Retina (tissue), 1 donor: ENCODE data around the gene SNX14.

Experiments
- DNase-seq: peaks from one replicate; pipeline ENCODE4 v3.0.0-alpha.2; 2016

SNX14 gene

DNA sequence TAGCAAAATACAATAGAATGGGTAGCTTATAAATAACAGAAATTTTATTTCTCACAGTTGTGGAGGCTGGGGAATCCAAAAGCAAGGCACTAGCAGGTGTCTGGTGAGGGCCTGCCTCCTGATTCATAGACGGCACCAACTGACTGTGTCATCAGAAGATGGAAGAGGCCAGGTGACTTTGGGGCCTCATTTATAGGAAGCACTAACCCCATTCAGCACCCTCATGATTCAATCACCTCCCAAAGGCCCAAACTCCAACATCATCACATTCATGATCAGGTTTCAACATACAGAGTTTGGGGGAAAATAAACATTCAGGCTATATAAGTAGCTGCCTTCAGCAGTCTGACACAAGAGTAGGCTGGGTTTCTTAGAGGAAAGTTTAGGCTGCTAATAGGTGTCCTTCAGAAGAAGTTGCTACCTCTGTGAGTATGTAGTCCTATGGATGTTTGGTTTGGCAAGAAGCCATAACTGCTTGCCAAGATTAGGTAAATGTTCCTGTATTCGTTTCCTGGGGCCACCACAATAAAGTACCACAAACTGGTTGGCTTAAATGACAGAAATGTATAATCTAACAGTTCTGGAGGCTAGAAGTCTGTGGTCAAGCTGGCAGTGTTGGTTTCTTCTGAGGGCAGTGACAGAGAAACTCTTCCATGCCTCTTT lies 94.9 kb downstream of the SNX14 start:
- no peak for DNase-seq

DNA sequence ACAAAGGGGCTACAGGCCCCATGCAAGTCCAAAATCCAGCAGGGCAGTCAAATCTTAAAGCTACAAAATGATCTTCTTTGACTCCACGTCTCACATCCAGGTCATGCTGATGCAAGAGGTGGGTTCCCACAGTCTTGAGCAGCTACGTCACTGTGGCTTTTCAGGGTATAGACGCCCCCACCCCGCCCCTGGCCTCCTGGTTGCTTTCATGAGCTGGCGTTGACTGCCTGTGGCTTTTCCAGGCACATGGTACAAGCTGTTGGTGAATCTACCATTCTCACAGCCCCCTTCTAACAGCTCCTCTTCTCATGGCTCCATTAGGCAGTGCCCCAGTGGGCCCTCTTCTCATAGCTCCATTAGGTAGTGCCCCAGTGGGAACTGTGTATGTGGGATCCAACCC lies 96.8 kb downstream of the SNX14 start:
- DNase-seq, result no peak

DNA sequence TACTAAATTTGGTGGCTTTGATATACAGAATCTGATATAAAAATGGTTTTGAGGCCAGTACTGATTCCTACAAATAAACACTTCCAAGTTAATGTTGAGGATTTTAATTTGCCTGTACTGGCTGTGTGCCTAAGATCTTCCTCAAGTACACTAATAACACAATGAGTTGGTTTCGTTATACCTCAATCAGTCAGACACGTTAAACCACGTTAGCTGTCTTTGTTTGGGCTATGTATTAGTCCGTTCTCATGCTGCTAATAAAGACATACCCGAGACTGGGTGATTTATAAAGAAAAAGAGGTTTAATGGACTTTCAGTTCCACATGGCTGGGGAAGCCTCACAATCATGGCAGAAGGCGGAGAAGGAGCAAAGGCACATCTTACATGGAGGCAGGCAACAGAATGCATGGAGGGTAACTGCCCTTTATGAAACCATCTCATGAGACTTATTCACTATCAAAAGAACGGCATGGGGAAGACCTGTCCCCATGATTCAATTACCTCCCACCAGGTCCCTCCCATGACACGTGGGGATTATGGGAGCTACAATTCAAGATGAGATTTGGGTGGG lies 97.6 kb downstream of the SNX14 start:
- DNase-seq, result no peak

DNA sequence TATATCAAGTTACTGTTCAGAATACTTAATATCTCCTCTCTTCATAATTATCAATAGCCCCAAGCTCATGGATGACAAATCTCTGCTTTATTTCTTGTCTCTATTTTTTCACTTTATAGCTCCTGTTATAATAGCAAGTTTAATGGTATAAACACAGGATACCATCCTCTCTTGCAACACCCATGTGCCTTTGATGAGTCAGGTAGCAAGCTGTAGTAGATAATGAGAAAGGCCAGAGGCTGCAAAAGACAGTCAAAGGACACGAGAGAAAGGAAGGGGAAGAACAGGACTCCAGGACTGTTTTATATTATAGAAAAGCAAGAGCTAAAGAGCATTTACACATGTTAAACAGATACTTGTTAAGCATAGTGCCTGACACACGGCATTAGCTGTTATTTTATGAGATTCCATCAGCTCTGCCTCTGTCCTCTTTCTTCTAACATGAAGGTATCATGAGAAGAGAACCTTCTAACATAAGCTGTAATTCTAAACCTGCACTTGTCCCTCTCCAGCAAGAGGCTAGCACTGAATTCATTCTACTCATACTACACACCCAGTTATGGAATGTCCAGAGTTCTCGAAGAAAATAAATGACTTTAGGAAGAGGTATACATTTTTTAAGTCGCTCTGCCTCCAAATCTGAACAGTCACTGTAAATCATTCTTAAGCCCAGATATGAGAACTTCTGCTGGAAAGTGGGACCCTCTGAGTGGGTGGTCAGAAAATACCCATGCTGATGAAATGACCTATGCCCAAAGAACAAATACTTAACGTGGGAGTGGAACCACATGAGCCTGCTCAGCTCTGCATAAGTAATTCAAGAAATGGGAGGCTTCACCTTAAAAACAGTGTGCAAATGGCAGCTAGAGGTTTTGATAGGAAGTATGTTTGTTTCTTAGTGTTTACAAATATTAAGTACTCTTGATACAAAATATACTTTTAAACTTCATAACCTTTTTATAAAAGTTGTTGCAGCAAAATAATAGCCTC lies 98.8 kb downstream of the SNX14 start:
- no peak for DNase-seq

GRCh38 chr6:85493389-85493788 lies 100.3 kb downstream of the SNX14 start:
- DNase-seq, result no peak

DNA sequence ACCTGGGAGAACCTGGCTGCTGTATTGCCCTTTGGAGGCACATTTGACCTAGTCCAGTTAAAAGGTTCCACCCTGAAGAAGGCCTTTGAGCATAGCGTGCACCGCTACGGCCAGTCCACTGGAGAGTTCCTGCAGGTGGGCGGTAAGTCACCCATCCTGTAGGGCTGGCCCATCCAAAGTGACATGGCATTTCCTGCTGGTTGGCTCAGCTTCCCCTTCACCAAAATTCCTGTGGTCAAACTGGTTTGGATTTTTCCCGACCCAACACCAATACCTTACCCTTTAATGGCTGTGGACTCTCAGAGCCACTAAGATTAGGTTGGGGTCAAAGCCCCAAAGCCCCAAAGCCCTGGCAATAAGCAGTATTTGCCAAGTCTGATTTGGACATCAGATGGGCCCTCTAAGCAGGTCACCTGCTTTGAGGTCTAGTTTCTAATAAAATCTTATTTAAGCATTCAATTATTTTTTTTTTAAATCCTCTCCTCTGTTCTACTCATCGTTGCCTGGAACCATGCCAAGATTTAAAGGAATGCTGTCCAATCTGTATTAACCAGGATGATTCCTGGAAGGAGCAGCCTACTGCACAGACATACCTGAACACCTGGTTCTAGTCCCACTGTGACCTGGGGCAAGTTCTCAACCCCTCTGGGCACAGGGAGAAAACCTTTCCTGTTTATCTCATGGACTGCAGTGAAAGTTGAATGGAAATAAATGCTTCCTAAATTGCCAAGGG lies 103.0 kb downstream of the SNX14 start:
- DNase-seq, result no peak

- DNase-seq, result no peak
Observed at GRCh38 chr6:85484948-85485347, 108.7 kb downstream of the SNX14 start.

DNA sequence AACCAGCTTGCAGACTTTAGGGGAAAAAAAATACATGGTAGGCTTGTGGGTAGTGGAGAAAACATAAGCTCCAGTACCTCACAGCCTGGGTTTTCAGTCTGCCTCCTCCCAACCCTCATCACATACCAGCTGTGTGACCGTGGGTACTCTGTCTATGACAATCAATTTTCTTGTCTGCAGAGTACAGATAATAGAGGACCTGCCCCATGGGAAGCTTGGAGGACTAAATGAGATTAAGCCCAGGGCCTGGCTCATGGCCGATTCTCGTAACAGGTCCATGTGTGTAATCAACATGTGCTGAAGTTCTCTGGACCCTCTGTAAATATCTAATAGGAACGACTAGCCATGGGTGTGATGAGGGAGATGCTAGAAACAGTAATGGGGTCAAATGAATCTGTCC lies 109.8 kb downstream of the SNX14 start:
- no peak for DNase-seq

DNA sequence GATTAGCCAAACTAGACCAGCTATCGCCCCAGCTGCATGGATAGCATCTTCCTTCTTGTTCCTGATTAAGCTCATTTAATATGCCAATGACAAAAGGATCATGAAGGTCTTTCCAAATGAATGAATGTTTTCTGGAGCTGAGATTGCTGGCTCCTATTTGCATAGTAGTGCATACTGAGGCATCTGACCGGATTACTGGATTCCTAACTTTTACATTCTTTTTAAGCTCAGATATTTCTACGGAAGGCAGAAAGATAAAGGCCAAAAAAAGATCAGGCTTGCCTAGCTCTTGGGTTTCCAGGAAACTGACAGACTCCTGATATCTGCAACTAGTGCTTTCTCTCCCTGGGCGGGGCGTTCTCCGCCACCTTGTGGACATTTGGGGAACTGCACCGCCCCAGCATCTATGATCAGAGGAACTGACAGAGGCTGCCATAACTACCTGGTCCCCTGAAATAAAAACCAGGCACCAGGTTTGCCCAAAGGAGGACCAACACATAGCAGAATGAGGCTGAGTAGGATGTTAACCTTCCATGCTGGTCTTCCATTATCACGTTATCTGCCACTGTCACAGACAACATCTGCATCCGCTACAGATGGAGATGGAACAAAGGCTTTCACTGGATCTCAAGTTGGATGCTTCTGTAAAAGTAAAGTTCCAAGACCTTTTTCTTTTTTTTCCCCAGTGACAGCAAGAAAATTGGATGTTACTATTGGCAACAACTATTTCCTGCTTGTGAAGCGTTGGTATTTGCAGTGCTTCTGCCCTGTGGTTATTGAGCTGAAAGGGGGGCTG lies 110.6 kb downstream of the SNX14 start:
- peak; percentile 69 for DNase-seq

DNA sequence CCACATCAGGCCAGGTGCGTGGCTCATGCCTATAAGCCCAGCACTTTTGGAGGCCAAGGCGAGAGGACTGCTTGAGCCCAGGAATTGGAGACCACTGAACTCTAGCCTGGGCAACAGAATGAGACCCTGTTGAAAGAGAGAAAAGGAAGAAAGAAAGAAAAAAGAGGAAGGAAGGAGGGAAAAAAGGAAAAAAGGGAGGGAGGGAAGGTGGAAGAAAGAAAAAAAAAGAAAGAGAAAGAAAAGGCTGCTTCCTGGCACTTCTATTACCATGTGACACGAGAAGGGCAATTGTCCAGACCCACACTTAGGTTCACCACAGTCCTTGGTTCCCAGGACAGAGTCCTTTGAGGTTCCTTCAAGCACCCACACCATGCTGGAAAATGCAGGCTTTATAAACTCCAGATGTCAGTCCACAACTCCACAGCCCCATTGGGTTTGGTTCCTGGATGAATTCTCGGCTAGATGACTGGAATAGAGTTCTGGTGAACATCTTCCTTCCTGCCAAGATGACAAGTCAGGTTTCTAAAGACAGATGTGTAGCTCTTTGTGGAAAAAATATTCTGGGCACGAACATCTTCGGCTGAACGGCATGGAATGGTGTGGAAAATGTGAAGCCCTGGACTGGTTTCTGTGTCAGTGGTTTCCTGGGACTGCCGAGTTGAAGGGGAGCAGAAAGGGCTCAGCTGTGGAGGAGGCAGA lies 111.3 kb downstream of the SNX14 start:
- DNase-seq, result no peak

DNA sequence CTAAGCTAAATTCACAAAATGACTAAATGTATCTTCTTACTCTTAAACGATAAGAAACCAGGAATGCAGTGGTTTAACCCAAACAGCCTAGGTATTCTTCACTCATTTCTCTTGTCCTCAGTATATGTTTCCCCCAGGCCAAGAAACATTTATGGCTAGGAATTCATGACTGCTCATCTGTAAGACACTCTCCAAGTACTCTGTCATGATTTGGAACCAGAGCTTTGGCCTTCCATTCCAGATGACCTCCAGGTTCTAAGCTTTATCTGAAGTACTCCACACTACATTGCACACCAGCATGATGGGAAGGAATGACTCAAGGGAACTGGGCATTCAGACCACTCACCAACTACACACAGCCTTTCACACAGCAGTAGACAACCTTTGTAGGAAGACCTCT lies 114.5 kb downstream of the SNX14 start:
- DNase-seq, result no peak

GRCh38 chr6:85476532-85476931 lies 117.1 kb downstream of the SNX14 start:
- DNase-seq, result no peak

- no peak for DNase-seq
Observed at GRCh38 chr6:85473748-85474147, 119.9 kb downstream of the SNX14 start.

DNA sequence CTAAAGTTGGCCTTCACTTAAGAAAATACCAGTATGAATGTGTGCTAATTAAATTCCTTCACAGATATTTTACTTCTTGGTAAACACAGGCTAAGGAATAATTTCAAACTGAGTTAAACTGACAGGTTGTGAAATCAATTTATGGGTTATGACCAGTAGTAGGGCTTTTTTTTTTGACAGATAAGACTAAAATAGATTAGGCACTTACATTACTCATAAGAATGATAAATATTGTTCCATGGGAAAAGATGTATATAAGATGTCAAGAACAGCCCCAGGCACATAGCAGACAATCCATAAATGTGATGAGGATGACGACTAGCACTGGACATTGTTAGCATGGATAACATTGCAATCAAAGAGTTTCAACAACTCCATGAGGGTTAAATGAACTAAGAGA lies 120.9 kb downstream of the SNX14 start:
- DNase-seq, result no peak

DNA sequence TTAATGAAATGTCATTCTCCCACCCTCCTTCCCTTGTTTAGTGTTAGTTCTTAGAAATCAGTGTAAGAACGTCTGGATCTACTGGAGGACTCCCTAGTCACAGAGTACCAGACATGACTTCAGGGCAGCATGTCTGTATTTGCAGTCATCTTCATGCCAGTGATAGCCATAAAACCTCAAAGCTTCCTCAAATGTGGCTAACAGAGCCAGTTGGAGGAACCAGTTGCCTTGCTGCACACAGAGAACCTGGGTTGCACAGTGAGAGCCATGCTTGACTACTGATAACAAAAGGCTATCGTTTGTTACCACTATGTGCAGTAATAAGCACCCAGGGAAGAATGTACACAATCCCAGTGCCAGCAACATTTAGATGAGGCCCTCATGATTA lies 123.6 kb downstream of the SNX14 start:
- DNase-seq, result no peak

DNA sequence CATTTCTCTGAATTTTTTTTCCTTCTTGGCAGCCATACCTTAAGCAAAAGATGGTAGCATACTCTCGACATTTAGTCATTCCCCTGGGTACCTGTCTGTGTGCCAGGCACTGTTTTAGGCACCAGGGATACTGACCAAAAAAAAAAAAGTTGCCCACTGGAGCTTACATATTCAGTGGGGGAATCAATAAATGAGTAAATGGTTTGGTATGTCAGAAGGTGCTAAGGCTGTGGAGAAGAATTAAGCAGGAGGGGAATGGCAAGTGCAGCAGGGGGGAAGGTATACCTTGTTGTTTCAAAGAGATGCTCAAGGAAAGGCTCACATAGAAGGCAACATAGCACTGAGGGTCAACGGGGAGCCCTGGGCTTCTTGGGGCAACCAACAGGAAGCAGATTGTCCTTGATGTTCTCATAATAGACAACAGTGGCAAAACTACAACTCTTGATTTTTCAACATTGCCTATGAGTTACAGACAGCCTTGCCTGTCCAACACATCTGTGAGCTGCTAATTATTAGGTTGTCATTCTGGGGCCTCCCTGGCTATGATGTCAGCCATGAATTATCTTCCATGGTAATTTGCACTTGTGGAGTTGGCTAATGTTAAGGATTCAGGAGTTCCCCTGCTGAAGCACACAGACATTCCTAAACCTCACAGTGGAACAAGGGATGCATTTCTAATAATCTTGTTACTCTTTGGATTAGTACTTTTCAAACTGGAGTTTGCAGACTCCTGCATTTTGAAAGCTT lies 124.2 kb downstream of the SNX14 start:
- DNase-seq, result no peak

- DNase-seq, result no peak
Observed at GRCh38 chr6:85468326-85468725, 125.3 kb downstream of the SNX14 start.

DNA sequence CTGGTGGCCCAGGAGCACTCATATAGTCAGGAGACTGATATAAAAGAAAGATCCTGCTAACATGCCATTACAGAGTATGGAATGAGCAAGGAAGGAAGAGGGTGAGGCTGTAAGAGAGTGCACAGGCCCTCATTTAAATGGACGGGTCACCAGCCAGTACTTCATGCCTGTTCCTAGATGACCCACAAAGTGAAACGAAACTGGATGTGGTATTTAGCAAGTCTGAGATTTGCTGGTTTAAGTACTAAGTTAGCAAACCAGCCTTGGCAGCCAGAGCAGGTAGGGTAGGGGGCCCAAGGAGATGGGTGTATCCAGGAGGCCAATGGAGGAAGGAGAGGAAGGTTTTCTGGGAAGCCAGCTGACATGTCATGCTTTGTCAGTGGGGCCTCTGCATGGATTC lies 127.9 kb downstream of the SNX14 start:
- no peak for DNase-seq

- no peak for DNase-seq
Observed at GRCh38 chr6:85464722-85465150, 128.9 kb downstream of the SNX14 start.

DNA sequence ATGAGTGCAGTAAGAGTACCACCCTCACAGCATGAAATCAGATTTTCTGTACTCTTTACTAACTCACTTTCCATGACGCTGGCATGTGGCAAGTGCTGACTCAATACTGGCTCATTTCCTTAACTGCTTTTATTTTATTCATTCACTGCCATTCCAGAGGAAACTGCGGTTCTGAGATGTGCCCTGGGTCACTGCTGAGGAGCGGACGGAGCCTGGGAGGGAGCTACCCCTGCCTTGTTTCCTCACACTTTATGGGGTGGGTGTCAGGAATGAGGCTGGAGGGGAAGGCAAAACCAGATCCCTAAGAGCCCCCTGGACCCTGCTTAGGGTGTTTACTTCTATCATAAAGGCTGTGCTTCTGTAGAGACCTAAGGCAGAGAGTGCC lies 129.4 kb downstream of the SNX14 start:
- no peak for DNase-seq
